Measurements from ENCODE around the gene TPX2.

DNA sequence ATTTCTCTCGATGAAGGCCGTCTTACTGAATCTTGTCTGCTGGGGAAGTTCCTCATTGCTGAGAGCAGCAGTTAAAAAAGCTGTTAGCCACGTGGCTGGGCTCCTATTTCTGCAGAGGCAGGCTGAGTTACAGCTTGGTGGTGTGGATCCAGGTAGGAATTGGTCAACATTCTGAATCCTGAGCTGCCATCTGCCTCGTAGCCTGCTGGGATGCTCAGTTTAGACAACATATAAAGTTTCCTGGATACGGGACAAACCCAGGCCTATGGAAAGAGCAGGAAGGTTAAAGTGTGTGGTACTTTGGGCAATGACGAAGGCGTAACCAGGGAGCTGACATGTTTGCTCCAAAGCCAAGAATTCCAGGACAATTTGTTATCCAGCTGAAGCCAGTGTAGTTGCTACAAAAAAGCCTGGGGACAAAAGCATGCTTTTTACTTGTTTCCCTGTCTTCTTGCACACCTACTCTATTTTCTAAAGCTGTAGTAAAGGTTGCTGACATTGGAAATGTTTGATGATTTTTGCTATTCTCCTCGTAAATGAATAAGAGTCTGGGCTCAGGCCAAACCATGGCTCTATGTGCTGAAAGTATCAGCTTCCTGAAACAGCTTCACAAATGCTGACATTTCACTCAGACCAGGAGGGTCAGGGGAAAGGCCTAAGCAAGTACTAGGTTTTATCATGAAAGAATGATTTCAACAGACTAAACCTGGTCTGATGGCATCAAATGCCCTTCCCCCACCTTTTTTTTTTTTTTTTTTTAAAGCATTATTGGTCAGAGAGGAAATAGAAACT, 67.7 kb downstream of the TPX2 start:
- TF ChIP-seq, protein P1, sequence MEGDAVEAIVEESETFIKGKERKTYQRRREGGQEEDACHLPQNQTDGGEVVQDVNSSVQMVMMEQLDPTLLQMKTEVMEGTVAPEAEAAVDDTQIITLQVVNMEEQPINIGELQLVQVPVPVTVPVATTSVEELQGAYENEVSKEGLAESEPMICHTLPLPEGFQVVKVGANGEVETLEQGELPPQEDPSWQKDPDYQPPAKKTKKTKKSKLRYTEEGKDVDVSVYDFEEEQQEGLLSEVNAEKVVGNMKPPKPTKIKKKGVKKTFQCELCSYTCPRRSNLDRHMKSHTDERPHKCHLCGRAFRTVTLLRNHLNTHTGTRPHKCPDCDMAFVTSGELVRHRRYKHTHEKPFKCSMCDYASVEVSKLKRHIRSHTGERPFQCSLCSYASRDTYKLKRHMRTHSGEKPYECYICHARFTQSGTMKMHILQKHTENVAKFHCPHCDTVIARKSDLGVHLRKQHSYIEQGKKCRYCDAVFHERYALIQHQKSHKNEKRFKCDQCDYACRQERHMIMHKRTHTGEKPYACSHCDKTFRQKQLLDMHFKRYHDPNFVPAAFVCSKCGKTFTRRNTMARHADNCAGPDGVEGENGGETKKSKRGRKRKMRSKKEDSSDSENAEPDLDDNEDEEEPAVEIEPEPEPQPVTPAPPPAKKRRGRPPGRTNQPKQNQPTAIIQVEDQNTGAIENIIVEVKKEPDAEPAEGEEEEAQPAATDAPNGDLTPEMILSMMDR (IDR thresholded peaks at IDR 0.05; ENCODE audit: low read length), result no peak
- no peak for TF ChIP-seq EZH2 (IDR thresholded peaks at IDR 0.05; ENCODE audit: borderline replicate concordance, low read length)
